Subcutaneous preadipocyte (primary cell): ENCODE results near the gene PPP2R2D. TPM values are rescaled to one million over a fixed set of nuclear protein-coding genes. Genes with fewer than 3 reads are reported as not detected.

Source experiments
- total RNA-seq: library from RNA; depleted of rRNA; stranded (reverse); fragments of >200 nt; gene quantifications from 2 replicates; pipeline ENCODE4 v1.2.3, GENCODE V29; 2012

Gene PPP2R2D
- total RNA-seq: 22.4 and 25.6 TPM in 2 replicates

GRCh38 chr10:131900350-131901152, at the start of gene PPP2R2D:
TSS of gene PPP2R2D (plus strand) at chr10:131901008. CDS start at chr10:131901149, 141 bp downstream.

GRCh38 chr10:131981429-131982184, 80.8 kb downstream of the PPP2R2D start, which contains the start of gene BNIP3:
TSS of gene BNIP3 (minus strand) at chr10:131981923. CDS start at chr10:131981806, 117 bp downstream.

Other genes with a start within 250 kb of the PPP2R2D start
- gene BNIP3, start 80.9 kb downstream of the PPP2R2D start, total RNA-seq: 72.0 and 78.8 TPM in 2 replicates
- gene JAKMIP3, start 164.9 kb downstream of the PPP2R2D start, total RNA-seq: under 0.01 TPM in 2 replicates